Activated CD8-positive, alpha-beta memory T cell treated with anti-CD3 and anti-CD28 coated beads for 4 hours (primary cell): ENCODE results near the gene PRAMEF5.
"Not testable (repeated sequence)": the region's sequence is repeated elsewhere in the genome, so short reads cannot be mapped to it uniquely, and the experiment has no call there.

ENCODE experiments used
- DNase-seq, 2 donors: peaks; one replicate each; pipeline ENCODE4 v3.0.0-alpha.2; 2020; ENCODE audit warnings: low read depth in 2 of 2

Gene PRAMEF5

DNA sequence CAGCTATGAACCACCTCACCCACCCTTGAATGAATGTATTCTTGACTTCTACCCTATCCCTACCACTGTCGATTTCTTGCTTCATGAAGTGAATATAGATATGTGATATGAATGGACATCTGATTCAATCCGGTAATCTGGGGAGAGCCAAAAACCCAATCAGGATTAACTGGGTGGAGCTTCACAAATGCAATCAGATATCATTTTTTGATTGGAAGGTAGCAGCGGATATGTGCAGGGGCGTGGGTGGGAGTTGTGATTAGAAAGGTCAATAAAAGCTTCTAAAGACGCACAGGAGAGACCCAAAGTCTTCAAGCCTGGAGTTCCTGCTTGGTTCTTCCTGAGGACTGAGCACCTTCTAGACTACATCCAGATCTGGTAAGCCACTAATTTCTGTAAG is at the start of gene PRAMEF5:
Gene PRAMEF5 (plus strand): TSS at position 301 of the 400 bp plus-strand sequence. CDS start 5,071 bp downstream, outside the sequence.
- not testable (repeated sequence) for DNase-seq

DNA sequence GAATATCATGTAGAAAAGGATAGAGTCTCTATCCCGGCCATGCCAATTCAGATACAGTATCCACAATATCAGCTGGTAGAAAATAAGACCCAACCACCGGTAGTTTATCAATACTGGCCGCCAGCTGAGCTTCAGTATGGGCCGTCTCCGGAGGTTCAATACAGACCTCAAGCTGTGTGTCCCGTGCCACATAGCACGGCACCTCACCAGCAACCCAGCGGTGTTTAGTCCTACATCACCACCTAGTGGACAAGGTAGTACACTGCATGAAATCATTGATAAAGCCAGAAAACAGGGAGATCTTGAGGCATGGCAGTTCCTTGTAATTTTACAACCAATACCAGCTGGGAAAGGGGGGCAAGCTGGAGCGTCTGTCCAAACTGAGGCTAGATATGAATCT is 45.3 kb upstream of the PRAMEF5 start:
- DNase-seq: not testable (repeated sequence)

DNA sequence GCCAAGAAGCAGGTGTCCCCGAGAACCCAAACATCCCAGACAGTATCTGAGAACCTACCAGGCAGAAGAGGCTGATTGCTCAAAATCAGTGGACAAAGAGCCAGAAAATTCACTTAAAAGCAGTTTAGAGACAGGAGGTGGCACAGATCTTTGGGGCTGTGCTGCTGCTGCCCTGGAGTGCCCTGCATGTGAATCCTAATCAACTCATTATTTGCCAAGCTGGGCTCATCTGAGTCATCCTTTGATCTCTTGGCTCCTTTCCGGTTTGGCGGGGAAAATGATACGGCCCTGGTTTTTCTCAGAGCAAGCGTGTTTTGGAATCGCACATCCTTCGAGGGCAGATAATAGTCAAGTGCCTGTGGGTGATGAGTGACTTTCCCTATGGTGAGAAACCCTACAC is 37.4 kb upstream of the PRAMEF5 start:
- DNase-seq: not testable (repeated sequence)

DNA sequence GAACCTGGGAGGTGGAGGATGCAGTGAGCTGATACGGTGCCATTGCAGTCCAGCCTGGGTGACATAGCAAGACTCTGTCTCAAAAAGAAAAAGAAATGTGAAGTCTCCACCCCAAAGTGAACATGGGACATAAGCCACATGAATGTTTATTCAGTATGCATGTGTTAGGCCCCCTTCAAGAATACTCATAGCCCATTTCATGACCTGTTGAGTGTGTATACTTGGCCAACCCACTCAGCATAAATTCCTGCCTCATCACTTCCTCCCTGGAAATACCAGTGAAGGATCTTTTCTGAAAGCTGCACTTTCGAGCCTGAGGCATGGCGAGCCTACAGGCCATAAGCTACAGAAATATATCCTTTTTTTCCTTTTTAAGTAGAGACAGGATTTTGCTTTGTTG is 34.8 kb upstream of the PRAMEF5 start:
- DNase-seq: not testable (repeated sequence)

DNA sequence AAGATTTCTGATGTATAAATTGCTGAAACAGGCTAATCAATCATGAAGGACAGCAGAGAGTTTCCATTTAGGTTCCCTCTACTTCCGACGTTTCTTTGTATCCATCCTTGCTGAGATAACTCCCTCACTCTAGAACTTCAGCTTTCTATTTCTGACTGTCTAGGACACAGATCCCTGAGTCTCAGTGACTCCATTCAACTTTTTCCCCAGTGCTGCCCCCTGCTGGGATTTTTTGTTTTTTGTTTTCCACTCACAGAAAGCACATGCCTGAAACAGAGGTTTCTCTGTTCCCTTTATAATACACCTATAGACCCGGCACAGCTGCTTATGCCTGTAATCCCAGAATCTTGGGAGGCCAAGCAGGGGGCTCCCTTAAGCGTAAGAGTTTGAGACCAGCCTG is 31.2 kb upstream of the PRAMEF5 start:
- not testable (repeated sequence) for DNase-seq

DNA sequence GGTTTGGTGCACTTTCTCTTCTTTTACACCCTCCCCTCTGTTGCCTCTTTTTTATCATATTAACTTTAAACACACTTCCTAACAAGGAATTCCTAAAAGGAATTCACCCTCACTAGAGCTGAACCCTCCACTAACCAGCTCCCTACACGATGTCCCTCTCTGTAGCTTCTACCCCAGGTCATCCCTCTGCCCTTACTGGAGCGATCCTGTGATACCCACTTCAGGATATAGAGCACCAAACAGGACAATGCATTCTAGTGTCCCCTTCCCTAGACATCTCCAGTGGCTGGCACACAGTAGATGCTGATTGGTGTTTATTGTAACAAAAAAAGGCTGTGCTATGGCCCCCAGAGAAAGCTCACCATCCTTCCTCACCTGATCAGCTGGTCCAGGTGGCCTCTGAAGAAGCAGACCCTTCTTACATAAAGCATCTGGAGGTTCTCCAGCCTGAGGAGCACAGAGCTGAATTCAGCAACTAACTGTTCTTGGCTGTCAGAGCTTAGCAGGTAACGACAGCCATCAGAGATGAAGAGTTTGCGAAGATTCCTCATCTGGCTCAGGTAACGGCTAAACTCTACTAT is 29.4 kb upstream of the PRAMEF5 start:
- no peak for DNase-seq

DNA sequence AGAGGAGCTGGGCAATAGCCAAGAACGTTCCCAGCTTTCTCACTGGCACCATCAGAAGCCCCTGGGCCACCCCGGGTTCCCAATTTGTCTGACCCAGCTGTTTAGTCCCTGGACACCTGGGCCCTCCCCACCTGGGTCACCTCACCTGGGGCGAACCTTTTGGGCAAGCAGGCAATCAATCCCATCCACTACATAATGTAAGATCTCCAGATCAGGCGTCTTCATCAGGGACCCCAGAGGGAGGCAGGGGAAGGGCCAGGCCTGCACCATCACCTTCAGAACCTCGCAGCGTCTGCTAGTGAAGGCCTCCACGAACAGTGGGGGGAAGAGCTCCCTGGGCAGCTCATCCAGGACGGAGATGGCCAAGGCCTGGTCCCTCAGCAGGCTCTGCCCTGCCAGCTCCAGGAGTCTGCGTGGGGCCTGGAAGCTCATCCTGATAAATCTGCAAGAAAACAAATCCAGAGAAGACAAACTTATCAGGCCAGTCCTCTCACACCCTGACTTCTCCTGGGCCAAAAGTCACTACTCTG is 28.3 kb upstream of the PRAMEF5 start, which contains the start of gene PRAMEF18:
Gene PRAMEF18 (minus strand): TSS at position 480 of the 530 bp plus-strand sequence. CDS start 48 bp downstream, at position 432.
- DNase-seq: not testable (repeated sequence)

DNA sequence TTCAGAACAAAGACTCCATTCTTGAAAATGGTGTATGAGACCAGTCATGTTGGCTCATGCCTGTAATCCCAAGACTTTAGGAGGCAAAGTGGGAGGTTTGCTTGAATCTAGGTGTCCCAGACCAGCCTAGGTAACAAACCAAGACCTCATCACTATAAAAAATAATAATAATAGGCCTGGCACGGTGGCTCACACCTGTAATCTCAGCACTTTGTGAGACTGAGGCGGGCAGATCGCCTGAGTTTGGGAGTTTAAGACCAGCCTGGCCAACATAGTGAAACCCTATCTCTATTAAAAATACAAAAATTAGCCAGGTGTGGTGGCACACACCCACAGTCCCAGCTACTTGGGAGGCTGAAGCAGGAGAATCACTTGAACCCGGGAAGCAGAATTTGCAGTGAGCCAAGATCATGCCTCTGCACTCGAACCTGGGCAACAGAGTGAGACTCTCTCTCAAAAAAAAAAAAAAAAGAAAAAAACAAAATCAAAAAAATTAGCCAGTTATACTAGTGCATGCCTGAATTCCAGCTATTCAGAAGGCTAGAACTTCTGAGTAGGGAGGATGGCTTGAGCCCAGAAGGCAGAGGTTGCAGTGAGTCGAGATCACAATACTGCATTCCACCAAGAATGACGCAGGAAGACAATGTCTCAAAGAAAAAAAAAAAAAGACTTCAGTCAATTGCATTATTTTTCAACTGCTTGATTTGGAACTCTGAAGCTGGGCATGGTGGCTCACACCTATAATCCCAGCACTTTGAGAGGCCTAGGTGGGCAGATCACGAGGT is 26.5 kb upstream of the PRAMEF5 start:
- not testable (repeated sequence) for DNase-seq

DNA sequence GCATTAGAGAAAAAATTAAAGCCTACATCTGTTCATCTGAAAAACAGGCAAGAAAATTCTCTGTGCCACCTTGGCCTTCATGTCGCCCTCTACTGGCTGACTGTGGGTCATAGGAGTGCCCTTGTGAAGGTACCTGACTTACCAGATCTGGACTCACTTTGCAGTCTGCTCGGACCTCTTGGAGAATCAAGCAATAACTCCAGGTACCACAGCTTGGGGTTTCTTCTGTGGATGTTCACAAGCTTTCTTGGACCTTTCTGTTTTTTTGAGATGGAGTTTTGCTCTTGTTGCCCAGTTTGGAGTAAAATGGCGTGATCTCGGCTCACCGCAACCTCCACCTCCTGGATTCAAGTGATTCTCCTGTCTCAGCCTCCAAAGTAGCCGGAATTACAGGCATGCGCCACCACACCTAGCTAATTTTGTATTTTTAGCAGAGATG is 25.6 kb upstream of the PRAMEF5 start:
- peak in 1 of 2 donors; percentile 33 for DNase-seq

DNA sequence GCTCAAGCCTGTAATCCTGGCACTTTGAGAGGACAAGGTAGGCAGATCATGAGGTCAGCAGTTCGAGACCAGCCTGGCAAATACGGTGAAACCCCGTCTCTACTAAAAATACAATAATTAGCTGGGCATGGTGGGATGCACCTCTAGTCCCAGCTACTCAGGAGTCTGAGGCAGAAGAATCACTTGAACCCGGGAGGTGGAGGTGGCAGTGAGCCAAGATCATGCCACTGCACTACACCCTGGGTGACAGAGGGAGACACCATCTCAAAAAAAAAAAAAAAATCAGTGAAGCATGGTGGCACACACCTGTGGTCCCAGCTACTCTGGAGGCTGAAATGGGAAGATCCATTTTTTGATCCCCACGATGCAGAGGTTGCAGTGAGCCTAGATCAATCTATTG is 23.9 kb upstream of the PRAMEF5 start:
- not testable (repeated sequence) for DNase-seq

DNA sequence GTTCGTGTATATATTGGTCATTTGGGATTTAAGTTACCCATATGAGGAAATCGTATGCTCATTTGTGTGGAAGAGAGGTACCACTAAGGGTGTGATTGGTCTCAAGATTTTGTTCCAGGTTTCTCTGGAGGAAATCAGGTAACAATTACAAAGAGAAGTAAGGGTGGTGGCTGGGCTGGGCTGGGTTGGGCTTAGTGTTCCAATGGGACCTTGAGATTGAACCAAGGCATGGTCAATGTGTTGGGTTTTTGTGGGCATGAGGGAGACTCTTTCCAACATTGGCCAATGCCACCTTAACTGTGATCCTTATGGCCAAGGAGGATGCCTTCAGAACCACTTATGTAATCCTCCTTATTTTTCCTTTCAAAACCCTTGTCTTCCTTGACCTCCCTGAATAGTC is 23.4 kb upstream of the PRAMEF5 start:
- DNase-seq: not testable (repeated sequence)

DNA sequence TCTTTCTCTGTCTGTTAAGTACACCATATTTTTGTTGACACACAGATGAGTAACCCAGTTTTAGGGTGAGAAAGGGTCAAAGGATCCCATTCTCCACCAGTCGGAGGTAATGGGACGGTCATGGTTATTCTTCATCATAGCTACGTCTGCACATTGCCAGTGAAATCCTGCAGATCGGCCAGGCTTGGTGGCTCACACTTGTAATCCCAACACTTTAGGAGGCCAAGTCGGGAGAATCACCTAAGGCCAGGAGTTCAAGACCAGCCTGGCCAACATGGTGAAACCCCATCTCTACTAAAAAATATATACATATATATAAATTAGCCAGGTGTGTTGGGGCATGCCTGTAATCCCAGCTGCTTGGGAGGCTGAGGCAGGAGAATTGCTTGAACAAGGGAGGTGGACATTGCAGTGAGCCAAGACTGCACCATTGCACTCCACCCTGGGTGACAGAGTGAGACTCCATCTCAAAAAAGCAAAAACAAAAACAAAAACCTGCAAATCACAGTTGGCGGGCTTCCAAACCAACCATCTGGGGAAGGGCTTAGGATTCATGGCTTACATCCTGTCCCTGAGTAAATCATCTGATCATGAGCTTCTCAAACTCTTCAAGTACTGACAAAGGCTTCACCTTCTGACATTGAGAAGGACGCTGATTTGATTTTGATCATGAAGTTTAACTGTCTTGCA is 22.8 kb upstream of the PRAMEF5 start:
- not testable (repeated sequence) for DNase-seq

DNA sequence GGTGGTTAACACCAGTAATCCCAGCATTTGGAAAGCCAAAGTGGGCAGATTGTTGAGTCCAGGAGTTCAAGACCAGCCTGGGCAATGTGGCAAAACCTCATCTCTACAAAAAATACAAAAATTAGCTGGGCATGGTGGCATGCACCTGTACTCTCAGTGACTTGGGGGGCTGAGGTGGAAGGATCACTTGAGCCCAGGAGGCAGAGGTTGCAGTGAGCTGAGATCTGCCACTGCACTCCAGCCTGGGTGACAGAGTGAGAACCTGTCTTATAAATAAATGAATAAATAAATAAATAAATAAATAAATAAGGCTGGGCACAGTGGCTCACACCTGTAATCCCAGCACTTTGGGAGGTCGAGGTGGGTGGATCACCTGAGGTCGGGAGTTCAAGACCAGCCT is 21.9 kb upstream of the PRAMEF5 start:
- DNase-seq: not testable (repeated sequence)

DNA sequence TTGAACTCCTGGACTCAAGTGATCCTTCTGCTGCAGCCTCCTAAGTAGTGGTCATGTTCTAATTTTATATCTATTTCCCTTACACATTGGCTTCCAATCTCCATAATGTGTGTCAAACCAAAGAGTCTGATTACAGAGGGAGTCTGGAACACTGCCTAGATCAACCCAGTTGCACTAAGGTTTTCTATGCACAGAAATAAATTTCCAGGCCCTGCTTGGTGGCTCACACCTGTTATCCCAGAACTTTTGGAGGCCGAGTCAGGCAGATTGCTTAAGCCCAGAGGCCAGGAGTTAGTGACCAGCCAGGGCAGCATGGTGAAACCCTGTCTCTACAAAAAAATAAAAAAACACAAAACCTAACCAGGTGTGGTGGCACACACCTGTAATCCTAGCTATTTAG is 19.9 kb upstream of the PRAMEF5 start:
- not testable (repeated sequence) for DNase-seq

DNA sequence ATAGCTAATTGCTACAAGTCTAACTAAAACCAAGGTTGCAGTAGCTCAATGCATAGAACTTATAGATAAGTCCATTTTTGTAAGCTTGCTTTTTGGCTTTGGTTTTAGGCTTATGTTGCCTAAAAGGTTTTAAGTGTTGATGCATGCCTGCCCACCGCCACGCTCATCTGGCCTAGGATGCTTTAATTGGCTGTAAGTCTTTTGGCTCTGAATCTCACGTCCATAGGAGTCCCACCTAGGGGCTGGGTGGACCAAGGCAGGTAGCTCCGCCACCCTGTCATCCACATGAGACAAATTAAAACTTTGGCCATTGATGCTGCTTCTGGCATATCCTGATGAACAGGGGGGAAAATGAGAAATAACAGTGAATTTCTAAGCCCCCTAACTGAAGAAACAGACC is 16.4 kb upstream of the PRAMEF5 start:
- DNase-seq: not testable (repeated sequence)

DNA sequence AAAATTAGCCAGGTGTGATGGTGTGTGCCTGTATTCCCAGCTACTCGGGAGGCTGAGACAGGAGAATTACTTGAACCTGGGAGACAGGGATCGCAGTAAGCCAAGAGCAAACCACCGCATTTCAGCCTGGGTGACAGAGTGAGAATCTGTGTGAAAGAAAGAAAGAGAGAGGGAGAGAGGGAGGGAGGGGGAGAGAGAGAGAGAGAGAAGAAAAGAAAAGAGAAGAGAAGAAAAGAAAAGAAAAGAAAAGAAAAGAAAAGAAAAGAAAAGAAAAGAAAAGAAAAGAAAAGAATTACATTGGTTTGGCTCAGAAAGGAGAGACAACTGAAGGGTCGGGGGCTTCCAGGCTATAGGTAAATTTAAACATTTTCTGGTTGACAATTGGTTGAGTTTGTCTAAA is 14.4 kb upstream of the PRAMEF5 start:
- DNase-seq: not testable (repeated sequence)

DNA sequence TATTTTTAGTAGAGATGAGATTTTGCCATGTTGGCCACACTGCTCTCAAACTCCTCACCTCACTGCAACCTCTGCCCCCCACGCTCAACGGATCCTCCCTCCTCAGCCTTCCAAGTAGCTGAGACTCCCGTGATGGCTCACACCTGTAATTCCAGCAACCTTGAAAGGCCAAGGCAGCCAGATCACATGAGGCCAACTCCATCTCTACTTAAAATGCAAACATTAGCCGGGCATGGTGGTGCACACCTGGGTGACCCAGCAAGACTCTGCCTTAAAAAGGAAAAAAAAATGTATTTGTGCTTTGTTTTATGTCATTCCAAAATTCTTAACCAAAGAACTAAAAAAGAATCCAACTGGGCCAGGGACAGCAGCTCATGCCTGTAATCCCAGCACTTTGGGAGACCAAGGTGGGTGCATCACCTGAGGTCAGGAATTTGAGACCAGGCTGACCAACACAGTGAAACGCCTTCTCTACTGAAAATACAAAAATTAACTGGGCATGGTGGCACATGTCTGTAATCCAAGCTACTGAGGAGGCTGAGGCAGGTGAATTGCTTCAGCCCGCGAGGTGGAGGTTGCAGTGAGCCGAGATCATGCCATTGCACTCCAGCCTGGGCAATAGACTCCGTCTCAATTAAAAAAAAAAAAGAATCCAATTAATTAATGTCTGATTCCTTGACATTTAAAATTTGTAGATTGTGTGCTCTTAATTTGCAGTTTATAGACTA is 10.3 kb upstream of the PRAMEF5 start:
- DNase-seq: not testable (repeated sequence)

DNA sequence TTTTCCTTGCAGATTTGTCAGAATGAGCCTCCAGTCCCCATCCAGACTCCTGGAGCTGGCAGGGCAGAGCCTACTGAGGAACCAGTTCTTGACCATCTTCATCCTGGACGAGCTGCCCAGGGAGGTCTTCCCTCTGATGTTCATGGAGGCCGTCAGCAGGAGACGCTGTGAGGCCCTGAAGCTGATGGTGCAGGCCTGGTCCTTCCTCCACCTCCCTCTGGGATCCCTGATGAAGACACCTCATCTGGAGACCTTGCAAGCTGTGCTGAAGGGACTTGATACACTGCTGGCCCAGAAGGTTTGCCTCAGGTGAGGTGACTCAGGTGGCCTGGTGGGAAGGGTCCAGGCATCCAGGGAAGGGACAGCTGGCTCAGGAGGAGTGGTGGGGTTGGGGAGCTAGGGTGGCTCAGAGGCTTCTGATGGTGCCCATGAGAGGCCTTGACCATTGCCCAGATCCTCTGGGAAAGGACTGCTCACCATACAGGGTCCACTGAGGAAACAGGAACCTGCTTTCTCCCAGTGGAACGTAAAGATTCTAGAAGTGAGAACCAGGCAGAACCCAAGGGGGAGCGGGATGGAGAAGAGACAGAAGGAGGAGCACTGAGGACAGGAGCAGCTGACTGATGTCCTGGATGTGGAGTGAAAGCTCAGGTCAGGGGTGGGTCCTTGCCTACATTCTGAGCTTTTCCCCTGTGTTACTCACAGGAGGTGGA is 8.0 kb upstream of the PRAMEF5 start:
- not testable (repeated sequence) for DNase-seq

DNA sequence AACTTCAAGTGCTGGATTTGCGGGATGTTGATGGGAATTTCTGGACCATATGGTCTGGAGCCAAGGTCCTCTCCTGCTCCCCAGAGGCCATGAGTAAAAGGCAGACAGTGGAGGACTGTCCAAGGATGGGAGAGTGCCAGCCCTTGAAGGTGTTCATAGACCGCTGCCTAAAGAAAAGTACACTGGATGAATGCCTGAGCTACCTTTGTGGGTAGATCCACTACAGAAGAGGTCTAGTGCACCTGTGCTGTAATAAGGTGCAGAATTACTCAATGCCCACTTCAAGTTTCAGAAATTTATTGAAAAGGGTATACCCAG is 7.5 kb upstream of the PRAMEF5 start:
- DNase-seq: not testable (repeated sequence)

DNA sequence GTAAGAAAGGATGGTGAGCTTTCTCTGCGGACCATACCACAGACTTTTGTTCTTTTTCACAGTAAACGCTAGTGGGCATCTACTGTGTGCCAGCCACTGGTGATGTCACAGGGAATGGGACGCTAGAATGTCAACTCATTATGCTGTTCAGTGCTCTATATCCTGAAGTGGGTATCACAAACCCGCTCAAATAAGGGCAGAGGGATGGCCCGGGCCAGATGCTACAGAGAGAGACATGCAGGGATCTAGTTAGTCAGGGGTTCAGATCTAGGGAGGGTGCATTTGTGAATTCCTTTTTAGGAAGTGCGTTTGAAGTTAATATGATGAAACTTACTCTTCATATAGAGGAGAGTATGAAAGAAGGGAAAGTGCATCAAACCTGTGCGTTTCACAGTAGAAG is 6.9 kb upstream of the PRAMEF5 start:
- not testable (repeated sequence) for DNase-seq

DNA sequence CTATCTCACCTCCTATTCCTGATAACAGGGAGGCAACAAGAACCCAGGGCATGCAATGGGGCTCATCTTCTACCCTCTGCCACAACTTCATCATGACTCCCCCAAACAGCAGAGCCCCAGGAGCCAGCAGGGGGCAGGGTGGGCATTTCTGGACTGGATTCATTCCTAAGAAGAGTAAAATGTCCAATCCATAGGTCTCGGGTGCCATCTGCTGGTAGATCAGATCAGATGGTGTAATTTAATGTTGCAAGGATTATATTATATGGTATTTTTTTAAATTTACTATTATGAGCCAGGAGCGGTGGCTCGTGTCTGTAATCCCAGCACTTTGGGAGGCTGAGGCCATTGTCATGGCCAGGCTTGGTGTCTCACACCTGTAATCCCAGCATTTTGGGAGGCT is 11.1 kb downstream of the PRAMEF5 start:
- DNase-seq: not testable (repeated sequence)
